Activated CD4-positive, alpha-beta T cell treated with anti-CD3 and anti-CD28 coated beads, Interleukin-2, amount 50 U/mL, for 24 hours (primary cell): ENCODE data around the gene SLC9A5.

Source experiments
- DNase-seq, 2 donors: peaks; one replicate each; pipeline ENCODE4 v3.0.0-alpha.2; 2020; ENCODE audit warnings: low read depth in 1 of 2, low spot score in 1 of 2

The SLC9A5 gene

DNA sequence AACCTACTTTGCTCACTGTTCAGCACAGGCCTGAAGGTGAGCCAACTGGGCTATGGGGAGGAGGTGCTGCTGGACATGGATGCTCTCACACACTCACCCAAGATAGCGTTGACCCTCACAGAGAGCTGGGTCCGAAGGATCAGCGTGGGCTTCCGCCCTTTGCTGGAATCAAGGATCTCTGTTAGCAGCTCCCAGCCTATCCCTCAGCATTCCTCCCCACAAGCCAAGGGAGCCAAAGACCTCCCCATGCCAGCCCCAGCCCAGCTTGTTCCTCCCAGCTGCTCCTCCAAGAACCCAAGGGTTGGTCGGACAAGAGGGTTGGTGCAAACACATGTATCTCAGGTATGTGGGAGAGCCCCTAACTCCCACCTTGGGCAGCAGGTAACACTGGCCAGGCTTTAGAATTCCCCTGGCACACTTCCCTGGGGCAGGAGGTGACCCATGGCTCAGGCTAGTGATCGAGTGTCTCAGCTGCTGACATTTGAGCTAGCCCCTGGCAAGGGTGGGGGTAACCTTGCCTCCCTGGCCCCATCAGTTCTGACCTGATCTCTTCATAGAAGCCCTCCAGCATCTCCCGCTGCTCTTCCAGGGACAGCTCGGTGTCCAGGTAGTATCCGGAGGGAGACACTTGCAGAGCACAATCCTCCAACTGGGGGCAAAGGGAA, 9.8 kb upstream of the SLC9A5 start:
- DNase-seq, result no peak

DNA sequence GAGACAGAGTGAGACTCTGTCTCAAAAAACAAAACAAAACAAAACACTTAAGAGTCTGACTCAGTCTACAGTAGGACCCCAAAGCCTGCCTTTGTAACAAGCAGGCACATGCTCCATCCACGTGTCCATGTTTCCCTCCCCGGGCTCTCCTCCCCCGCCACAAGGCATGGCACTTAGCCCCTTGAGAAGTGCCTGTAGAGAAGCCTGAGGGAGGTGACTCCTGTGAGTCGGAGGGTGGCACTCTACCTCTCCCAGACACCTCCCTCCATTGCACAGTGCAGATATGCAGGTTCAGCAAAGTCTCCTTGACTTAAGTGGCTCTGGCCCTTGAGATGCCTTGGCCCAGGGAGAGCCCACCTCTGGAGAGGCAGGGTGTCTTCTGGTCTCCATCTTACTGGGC, 8.3 kb upstream of the SLC9A5 start:
- no peak for DNase-seq

DNA sequence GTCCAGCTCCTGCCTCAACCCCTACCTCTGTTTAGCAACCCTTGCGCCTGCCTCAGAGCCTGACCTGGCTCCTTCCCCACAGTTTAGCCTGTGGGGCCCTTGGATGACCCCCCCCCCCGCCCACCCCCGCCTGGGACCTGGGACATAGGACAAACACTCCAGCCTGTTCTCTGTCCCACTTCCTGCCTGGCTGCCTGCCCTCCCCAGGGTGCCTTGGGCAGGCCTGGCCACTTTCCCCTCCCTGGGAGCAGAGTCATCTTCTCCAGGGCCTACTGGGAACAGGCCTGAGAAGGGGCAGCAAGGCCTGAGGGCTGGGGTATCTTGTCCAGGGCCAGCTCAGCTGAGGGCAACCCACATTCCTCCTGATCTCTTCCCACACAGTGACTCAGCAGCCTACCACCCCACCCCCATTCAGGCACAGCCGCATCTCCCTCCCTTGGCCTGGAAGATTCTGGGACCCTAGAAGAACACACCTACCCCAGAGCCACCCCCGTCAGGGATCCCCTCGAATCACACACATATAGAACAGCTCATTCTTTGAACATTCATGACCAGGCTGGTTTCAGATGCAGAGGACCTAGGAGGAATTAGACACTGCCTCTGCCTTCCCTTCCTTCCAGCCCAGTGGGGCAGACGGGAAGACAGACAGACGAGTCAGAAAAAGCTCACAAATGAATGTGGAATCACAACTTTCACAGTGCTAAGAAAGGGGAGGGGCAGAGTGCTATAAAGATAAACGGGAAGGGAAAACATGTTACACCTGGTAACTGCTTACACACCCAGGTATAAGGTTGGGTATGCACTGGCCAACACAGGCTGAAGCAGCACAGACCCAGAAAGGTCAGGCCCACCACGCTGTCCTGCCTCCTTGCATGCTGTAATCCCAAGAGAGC, 7.5 kb upstream of the SLC9A5 start:
- no peak for DNase-seq

DNA sequence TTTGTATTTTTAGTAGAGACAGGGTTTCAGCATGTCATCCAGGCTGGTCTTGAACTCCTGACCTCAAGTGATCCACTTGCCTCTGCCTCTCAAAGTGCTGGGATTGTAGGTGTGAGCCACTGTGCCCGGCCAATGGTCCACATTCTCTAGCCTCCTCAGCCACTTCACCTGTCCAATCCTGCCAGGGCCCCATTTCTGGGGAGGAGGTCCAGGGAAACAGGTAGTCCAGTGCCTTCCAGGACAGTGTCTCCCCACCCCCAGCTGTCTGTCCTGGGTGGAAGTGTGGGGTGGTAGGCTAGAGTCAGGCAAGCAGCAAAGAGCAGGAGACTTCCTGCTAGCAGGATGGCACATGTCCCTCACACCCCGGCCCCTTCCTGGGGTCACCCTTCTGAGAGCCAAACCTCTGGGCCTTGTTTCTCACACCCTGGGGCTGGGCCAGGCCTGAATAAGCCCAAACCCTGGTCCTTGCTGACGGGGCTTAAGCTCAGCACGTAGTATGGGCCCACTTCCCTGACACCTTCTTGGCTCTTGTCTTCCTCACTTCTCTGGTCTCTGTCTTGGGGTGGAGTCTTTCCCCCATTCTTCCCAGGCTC, 6.5 kb upstream of the SLC9A5 start:
- DNase-seq, result no peak

DNA sequence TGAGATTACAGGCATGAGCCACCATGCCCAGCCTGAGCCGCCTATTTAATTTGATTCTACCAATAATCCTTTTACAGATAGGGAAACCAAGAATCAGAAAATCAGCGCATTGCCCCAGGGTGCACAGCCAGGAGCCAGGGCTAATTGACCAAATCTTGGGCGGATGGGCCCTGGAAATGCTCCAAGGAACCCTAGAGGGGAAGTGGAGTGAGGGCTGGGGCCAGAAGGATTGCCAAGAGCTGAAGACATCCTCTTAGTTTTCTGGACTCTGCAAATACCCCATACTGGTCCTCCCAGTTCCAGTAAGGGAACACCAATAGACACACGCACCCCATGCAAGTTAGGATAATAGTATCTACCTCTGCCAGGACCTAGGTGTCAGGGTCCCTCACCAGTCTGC, 5.3 kb upstream of the SLC9A5 start:
- no peak for DNase-seq

DNA sequence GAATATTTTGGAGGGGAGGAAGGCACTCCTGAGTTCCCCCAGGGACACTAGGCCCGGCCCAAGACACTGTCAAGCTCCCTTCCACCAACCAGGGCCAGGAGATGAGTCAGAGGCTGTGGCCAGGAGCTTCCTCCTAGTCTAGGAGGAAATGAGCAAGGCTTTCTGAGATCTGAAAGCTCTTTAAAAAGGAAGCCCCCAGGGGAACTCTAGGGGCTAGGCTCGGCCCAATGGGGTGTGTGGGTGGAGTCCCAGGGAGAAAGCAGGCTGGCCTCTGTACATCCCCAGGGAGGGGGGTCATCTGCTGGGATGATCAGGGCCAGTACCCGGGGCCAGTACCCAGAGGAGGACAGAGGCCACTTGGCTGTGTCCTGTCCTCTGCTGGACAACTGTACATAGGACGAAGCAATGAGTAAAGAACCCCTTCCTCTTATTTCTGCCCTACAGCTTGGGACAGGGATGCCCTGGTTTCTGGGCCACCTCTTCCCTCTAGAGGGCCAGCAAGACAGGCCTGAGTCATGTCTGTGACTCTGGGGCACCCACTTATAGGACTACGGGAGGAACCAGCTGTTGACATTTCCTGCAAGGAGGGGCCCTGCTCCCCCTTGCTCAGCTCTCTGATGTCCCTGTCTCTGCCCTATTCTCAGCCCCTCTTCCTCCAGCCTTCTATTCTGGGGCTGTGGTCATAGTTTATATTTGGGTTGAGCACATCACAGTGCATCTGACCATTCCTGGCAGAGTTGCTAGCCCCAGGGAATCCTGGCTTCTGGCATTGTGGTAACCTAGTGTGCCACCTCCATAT, 4.2 kb upstream of the SLC9A5 start:
- DNase-seq, result peak; percentile 41 to 77

DNA sequence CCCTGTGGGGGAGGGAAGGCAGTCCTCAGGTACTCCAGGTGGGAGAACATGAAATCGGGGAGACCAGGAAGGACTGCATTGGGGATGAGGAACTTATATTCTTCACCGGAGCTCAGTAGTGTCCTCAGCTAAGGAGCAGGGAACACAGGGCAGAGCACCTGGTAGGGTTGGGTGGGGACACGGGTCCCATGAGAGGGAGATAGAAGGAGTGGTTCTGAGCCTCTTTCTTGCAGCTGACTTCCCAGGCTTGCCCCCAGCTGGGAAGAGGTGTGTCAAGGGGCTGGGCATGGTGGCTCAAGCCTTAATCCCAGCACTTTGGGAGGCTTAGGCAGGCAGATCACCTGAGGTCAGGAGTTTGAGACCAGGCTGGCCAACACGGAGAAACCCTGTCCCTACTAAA, 3.6 kb upstream of the SLC9A5 start:
- DNase-seq, result no peak

DNA sequence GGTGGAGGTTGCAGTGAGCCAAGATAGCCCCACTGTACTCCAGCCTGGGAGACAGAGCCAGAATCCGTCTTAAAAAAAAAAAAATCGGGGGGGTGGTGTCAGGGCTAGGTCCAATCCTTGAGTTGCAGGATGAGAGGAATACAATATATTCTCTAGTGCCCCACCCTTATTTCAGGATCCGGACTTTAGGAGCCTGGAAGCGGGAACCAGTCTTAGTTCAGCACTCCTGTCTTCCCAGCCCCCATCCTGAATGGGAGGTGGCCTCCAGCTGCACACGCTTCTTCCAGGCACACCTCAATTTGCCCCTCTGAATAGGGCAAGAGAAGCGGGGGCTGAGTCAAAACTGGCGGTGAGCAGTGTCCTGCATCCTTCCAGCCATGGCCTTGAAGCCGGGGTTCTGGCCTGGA, 3.1 kb upstream of the SLC9A5 start:
- DNase-seq, result no peak

DNA sequence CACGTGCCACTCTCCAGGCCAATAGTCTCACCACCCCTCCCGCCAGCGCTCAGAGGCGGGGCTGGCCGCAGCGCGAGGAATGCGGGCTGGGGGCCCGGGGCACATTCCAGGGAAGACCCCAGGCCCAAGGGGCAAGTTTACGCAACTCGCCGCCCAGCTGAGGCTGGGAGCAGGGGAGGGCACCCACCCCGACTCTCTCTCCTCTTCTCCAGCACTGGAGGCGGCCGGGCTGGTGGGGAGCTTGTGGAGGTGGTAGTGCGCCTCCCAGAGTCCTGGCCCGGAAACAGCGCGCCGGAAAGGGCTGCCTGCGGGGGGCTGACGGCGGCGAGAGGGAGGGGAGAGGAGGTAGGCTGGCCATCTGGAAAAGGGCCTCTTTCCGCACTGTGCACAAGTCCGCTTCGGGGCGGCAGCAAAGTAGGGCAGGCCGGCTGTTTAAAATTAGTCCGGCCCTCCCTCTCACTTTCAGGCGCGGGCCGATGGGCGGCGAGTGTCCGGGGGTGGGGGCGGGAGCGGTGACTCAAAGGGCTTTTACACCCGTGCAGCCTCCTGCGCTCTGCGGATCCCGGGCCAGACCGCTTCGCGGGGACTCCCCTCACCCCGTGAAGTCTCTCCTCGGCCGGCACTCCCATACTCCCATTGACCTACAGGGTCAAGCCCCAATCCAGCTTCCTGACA, 2.6 kb upstream of the SLC9A5 start:
- DNase-seq, result peak in 1 of 2 donors; percentile 25

DNA sequence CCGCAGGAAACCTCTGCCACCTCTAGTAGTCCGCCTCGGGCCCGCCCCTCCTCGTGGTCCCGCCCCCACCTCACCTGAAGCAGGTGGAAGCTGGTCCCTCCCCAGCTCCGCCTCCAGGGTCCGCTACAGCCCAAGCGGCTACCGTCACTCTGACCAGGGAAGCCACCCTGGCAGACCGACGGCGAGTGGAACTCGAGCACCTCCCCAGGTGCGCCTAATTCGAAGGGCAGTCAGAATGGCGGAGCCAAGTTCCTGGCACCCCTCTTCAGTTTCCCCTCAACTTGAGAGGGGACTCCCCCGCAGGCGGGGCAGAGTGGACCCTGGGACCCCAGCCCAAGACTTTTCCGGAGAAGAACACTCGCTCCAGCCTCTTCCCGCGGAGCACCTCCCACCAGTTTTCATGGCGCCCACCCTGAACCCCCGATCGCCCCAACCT, 2.0 kb upstream of the SLC9A5 start:
- peak in 1 of 2 donors; percentile 23 for DNase-seq

DNA sequence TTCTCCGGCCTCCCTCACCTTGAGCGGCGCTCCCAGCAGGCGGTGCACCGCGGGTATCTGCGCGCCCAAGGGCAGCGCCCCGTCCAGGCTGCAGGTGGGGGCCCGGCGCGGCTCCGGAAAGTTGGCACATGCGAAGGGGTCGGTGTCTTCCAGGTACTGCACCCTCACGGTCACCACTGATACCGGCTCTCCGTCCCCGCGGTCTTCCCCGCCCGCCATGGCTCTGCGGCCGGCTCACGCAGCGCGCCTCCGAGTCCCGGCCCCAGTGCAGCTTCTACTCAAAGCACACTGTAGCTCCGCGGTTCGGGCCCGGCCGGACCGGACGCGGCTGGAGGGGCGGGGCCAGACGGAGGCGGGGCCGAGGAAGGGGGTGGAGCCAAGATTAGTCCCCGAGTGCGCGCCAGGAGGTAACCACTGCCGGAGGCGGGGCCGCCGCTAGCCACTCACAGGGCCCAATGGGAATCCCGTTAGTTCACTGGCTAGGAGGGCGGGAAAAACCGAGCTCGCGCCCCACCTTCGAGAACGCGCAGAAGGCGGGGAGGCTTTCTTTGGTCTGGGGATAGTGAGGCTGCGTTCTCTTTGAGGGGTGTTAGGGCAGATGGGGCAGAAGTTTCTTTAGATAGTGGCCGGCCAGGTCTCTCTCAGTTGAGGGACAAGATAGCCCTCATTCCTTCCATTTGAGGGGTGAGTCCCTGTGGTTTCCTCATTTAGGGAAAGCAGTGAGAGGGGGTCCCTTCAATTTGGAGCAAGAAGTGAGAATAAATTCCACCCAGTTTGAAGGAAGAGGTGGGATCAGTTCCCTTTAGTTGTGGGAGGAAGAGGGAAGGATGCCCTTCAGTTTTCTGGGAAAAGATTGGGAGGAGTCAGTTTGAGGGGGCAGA, 1.3 kb upstream of the SLC9A5 start, which contains the start of gene FHOD1:
Gene FHOD1, minus strand, starts transcription at position 290 of the 881 bp plus-strand sequence. Its CDS starts 71 bp downstream, at position 219.
- DNase-seq, result peak; percentile 95 to 96

DNA sequence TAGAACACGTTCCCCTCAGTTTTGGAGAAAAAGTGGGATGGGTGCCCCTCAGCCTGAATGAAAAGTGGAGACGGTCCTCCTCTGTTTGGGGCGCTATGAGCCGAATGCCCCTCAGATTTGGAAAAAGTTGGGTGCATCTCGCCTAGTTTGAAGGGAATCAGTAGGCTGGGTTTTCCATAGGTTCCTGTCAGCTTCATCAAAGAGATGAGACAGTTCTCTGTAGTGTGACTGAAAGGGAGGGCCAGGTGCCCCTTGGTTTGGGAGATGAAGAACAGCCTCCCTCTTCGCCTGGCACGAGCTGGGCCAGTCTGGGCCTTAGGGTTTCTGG, 742 bp upstream of the SLC9A5 start:
- no peak for DNase-seq

DNA sequence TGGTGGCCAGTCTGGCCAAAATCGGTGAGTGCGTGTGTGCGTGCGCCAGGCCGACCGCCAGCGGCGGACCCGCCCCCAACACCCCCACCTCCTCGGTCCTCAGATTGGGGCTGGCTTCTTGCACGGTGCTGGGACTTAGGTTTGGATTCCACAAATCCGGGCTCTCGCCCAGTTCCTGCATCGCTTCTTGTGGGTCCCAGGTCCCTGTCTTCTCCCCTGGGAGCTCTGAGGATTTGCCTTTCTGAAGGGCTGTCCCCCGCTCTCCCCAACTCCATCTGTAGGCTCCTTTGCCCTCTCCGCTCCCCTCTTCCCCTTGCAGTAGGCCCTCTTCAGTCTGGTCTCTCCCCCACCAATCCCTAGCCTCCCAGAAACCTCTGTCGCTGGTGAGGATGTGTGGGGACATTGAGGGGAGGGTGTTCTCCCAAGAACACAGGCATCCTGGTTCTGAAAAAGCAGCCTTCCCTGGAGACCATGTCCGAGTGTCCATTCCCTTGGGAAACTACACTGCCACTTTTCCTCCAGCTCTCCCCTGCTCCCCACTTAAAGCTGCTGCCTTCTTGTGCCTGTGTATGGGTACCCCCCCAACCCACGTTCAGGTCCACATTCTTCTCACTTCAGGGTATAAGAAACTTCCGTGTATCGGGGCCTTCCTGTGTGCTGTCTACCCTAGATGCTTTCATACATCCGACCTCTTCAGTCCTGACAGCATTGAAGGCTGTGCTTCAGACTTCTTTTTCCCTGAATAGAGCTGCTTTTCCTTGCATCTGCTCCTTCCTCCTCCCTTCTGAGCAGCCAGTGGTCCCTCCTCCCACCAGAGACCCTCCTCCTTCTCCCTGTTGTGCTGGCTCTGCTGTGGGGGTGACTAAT, 632 bp downstream of the SLC9A5 start:
- no peak for DNase-seq

DNA sequence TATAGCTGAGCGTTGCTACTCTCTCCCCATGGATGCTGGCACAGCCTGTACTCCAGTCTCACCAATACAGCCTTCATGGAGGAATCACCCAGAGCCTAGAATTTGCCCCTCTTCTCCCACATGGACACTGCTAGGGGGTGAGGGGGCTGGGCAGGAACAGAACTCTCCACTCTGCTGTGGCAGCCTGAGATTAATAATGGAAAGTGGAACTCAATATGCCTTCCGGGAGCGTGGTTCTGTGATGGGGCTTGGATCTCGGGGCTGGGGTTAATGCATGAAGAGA, 1.2 kb downstream of the SLC9A5 start:
- no peak for DNase-seq

DNA sequence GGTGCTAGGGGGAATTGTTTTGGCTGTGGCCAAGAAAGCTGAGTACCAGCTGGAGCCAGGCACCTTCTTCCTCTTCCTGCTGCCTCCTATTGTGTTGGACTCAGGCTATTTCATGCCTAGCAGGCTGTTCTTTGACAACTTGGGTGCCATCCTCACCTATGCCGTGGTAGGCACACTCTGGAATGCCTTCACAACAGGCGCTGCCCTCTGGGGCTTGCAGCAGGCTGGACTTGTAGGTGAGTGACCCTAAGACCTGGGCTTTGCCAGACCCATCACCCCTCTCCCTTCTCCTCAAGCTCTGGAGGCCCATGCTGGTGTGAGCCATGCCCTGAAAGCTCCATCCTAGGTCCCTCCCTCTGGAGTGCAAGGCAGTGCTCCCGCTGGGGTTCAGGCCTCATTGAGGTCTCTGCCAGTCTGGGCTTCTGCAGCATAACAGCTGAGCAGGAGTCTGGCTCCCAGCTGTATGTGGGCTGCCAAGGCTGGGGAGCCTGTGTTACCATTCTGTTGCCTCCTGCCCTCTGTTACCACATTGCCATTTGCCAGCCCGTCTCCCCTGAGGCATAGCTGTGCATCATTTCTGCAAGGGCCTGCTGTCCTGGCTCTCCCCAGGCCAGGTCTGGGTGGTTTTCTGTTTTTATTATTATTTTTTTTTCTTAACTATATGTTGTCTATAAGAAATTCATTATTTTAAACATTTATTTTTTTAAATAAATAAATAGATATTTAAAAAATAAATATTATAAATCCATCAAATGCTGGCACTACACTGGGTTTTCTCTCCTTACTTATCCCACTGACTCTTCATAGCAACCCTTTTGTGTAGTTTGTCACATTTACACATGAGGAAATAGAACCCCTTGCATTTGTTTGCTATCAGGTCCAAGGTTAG, 4.1 kb downstream of the SLC9A5 start:
- DNase-seq, result no peak

DNA sequence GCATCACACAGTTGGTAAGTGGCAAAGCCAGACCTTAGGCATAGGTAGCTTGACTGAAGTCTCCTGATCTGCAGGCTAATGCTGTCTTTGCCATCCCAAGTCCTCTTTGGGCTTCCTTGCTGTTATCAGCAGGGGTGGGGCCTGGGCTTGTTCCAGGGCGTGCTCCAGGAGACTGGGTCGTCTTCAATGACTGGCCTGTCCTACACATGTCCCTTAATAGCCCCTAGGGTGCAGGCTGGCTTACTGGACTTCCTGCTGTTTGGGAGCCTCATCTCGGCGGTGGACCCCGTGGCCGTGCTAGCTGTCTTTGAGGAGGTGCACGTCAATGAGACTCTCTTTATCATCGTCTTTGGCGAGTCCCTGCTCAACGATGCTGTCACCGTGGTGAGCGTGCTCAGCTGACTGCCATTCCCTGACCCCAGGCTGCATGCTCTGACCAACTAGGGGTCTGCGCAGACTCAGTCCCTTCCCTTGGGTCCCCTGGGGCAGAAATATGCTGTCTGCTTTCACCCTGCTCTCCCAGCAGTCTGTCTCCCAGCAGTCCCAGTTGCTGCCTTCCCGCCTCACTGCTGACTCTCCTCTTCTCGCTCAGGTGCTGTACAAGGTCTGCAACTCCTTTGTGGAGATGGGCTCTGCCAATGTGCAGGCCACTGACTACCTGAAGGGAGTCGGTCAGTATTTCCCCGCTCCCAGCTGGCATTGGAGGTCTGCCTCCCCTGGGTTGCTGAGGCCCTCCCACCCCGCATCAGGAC, 6.2 kb downstream of the SLC9A5 start:
- no peak for DNase-seq

DNA sequence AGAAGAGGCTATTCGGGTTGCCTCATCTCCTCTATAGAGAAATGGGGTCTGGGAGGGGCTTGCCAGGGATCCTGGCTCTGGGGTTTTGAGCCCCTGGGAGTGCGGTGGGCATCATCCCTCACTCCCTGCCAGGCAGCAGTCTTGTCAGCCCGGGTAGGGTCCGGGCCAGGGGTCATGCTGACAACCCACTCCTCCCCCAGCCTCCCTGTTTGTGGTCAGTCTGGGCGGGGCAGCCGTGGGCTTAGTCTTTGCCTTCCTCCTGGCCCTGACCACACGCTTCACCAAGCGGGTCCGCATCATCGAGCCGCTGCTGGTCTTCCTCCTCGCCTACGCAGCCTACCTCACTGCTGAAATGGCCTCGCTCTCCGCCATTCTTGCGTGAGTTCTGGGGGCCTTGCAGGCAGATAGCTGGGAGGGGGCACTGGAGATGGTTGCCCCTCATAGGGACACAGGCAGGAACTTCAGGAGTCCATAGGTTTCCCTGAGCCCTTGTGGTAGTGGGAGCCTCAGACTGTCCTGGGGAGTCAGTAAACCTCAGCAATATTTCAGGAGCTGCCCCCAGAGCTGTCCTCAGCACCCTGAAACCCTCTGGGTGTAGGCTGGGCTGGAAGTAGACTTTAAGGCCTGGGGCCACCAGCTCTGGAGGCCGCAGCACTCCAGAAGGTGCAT, 6.9 kb downstream of the SLC9A5 start:
- DNase-seq, result no peak
